Peyer's patch (tissue), 4 donors: ENCODE results near the gene RHOH.

Source experiments
- POLR2A ChIP-seq, 2 donors: fragments of 450-650 bp; IDR thresholded peaks; one replicate each; pipeline ENCODE4 v1.5.1; 2017; ENCODE audit warnings: antibody characterized with exemption in 2 of 2, mild to moderate bottlenecking in 2 of 2, moderate library complexity in 2 of 2
- TF ChIP-seq, protein P1 (sequence below), 6 experiments: fragments of 450-650 bp in 4 of 6; fragments of 200-600 bp in 2 of 6; sonication (generic) in 1 of 6; IDR thresholded peaks; one replicate each; pipeline ENCODE4 v1.5.1; 2017 to 2019; ENCODE audit warnings: antibody characterized with exemption in 6 of 6, mild to moderate bottlenecking in 3 of 6, moderate library complexity in 1 of 6

DNA sequence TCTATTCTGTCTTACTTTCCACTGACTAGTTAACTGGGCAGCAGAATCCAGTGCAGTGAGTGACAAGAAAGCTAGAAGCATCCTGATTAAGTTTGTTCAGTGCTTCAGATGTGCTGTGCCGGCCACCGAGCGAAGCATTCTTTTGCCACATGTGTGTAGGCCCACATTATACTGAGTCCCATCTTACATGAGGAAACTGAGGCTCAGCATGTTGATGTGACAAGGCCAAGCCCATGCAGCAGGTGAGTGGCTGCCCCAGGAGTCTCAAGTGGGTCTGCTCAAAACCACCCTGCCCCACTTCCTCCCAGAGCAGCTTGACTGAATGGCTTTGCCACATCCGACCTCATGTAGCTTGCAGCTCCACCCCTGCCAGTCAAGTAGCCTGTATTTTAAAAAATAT lies 50.5 kb downstream of the RHOH start:
- TF ChIP-seq, protein P1, sequence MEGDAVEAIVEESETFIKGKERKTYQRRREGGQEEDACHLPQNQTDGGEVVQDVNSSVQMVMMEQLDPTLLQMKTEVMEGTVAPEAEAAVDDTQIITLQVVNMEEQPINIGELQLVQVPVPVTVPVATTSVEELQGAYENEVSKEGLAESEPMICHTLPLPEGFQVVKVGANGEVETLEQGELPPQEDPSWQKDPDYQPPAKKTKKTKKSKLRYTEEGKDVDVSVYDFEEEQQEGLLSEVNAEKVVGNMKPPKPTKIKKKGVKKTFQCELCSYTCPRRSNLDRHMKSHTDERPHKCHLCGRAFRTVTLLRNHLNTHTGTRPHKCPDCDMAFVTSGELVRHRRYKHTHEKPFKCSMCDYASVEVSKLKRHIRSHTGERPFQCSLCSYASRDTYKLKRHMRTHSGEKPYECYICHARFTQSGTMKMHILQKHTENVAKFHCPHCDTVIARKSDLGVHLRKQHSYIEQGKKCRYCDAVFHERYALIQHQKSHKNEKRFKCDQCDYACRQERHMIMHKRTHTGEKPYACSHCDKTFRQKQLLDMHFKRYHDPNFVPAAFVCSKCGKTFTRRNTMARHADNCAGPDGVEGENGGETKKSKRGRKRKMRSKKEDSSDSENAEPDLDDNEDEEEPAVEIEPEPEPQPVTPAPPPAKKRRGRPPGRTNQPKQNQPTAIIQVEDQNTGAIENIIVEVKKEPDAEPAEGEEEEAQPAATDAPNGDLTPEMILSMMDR (IDR thresholded peaks at IDR 0.05) = no peak
- TF ChIP-seq POLR2A (IDR thresholded peaks at IDR 0.05) = no peak
